Breast epithelium (tissue), 4 donors: ENCODE results near the gene ADPRM. TPM values are rescaled to one million over a fixed set of nuclear protein-coding genes. Genes with fewer than 3 reads are reported as not detected.
"Not testable (repeated sequence)": the region's sequence is repeated elsewhere in the genome, so short reads cannot be mapped to it uniquely, and the experiment has no call there.

Source experiments
- DNase-seq, 2 donors: peaks; one replicate each; pipeline ENCODE4 v3.0.0-alpha.2; 2019; ENCODE audit warnings: low spot score in 2 of 2
- H3K27ac ChIP-seq, 2 donors: fragments of 200-600 bp; sonication (generic) in 1 of 2; one replicate each; pipeline ENCODE4 v1.5.1; 2016 to 2019; ENCODE audit warnings: mild to moderate bottlenecking in 1 of 2
- H3K27me3 ChIP-seq, 2 donors: fragments of 200-600 bp; sonication (generic) in 1 of 2; one replicate each; pipeline versions ENCODE4 v1.5.1 to v1.6.0; 2017 to 2019; ENCODE audit warnings: control low read depth in 1 of 2, mild to moderate bottlenecking in 1 of 2
- H3K36me3 ChIP-seq: fragments of 200-600 bp; one replicate; pipeline ENCODE4 v1.5.1; 2019
- H3K4me1 ChIP-seq, 2 donors: fragments of 200-600 bp; sonication (generic); one replicate each; pipeline ENCODE4 v1.5.1; 2016 to 2019; ENCODE audit warnings: control low read depth in 1 of 2
- H3K4me3 ChIP-seq, 3 donors: fragments of 200-600 bp; sonication (generic); 1 replicate in 2 of 3; 2 replicates in 1 of 3; pipeline ENCODE4 v1.5.1; 2016 to 2019; ENCODE audit warnings: mild to moderate bottlenecking in 3 of 3, moderate library complexity in 2 of 3
- H3K9me3 ChIP-seq, 2 donors: fragments of 200-600 bp; sonication (generic) in 1 of 2; one replicate each; pipeline ENCODE4 v1.5.1; 2016 to 2019; ENCODE audit warnings: control low read depth in 1 of 2
- CTCF ChIP-seq, 3 donors: fragments of 450-650 bp; IDR thresholded peaks; one replicate each; pipeline ENCODE4 v1.5.1; 2016 to 2017; ENCODE audit warnings: antibody characterized with exemption in 3 of 3, mild to moderate bottlenecking in 3 of 3, moderate library complexity in 3 of 3
- POLR2A ChIP-seq: fragments of 450-650 bp; IDR thresholded peaks from one replicate; pipeline ENCODE4 v1.6.1; 2016; ENCODE audit warnings: antibody characterized with exemption, mild to moderate bottlenecking, moderate library complexity
- POLR2AphosphoS5 ChIP-seq, 3 donors: sonication (generic); formaldehyde crosslinking; IDR thresholded peaks; one replicate each; pipeline ENCODE4 v1.6.1; 2017; ENCODE audit warnings: antibody characterized with exemption in 3 of 3
- intact Hi-C: fragments of 100-400 bp; cut with DNase I; formaldehyde crosslinking; loops from one replicate; pipeline ENCODE4 v1.15.1; 2023; ENCODE audit warnings: low total_unique reads
- total RNA-seq, 3 donors: library from RNA; depleted of rRNA; stranded (reverse); fragments of >200 nt; gene quantifications; one replicate each; pipeline ENCODE4 v1.1.0, GENCODE V29; 2016

ADPRM gene
- total RNA-seq, 3 donors from 2014 or later, result 15.2 to 31.0 (median 24.6) TPM

- Histone ChIP-seq H3K9me3 (no peaks in the 10 kb centered on the region), H3K27me3 (no peaks in the 10 kb centered on the region), H3K4me3 (no peak overlapping the region), H3K27ac (no peak overlapping the region), H3K4me1 (no peaks in the 10 kb centered on the region), H3K36me3 (no peaks in the 10 kb centered on the region)
- intact Hi-C loops, result no loop called here
- TF ChIP-seq CTCF (IDR thresholded peaks at IDR 0.05) (no peak), POLR2AphosphoS5 (IDR thresholded peaks at IDR 0.05) (no peak), POLR2A (no peak)
- no peak for DNase-seq
Observed at GRCh38 chr17:10727192-10727591, 29.8 kb downstream of the ADPRM start.

GRCh38 chr17:10728331-10728892 is 31.0 kb downstream of the ADPRM start:
- H3K27me3 ChIP-seq, result no peaks in the 10 kb centered on the region
- no peaks in the 10 kb centered on the region for H3K36me3 ChIP-seq
- peak overlapping the region in 1 of 2 donors; percentile 99 for H3K27ac ChIP-seq
- intact Hi-C loops, result no loop called here
- no peak for TF ChIP-seq CTCF (IDR thresholded peaks at IDR 0.05)
- no peak for TF ChIP-seq POLR2A
- TF ChIP-seq POLR2AphosphoS5 (IDR thresholded peaks at IDR 0.05), result no peak
- no peaks in the 10 kb centered on the region for H3K4me1 ChIP-seq
- H3K4me3 ChIP-seq, result no peak overlapping the region
- H3K9me3 ChIP-seq, result no peaks in the 10 kb centered on the region
- DNase-seq, result no peak

GRCh38 chr17:10729334-10730193 is 32.2 kb downstream of the ADPRM start, which contains the start of gene TMEM220:
TMEM220 (minus strand) TSS chr17:10730023; CDS start chr17:10729851, 172 bp downstream.
- peak; percentile 68 to 73 for DNase-seq
- H3K9me3 ChIP-seq, result no peaks in the 10 kb centered on the region
- intact Hi-C loops, result loop anchor here (10.0 kb wide), 1 partner anchor 115 kb away; no protein-coding TSS in a partner anchor
- peak; percentile 39 for TF ChIP-seq POLR2A
- peak in 1 of 3 donors; percentile 11 for TF ChIP-seq CTCF (IDR thresholded peaks at IDR 0.05)
- TF ChIP-seq POLR2AphosphoS5 (IDR thresholded peaks at IDR 0.05), result peak; percentile 71 to 87 (median 85)
- peak within 1 kb of the TSS; percentile 91 to 99 for H3K27ac ChIP-seq
- H3K4me1 ChIP-seq, result no peaks in the 10 kb centered on the region
- no peaks in the 10 kb centered on the region for H3K27me3 ChIP-seq
- H3K4me3 ChIP-seq, result peak within 1 kb of the TSS; percentile 48 to 94 (median 76)
- H3K36me3 ChIP-seq, result no peaks in the 10 kb centered on the region

- intact Hi-C loops, result loop anchor here (10.0 kb wide), 1 partner anchor 115 kb away; no protein-coding TSS in a partner anchor
- DNase-seq, H3K9me3 ChIP-seq, H3K27me3 ChIP-seq, H3K36me3 ChIP-seq, H3K4me1 ChIP-seq: not testable (repeated sequence)
- peak overlapping the region; percentile 91 to 99 for H3K27ac ChIP-seq
- H3K4me3 ChIP-seq, result peak overlapping the region; percentile 48 to 94 (median 76)
Observed at GRCh38 chr17:10730247-10730646, 32.9 kb downstream of the ADPRM start.

- DNase-seq, result no peak
- Histone ChIP-seq H3K36me3 (no peaks in the 10 kb centered on the region), H3K27ac (no peak overlapping the region), H3K27me3 (no peaks in the 10 kb centered on the region), H3K4me3 (no peak overlapping the region), H3K4me1 (no peaks in the 10 kb centered on the region), H3K9me3 (no peaks in the 10 kb centered on the region)
- intact Hi-C loops, result loop anchor here (10.0 kb wide), 1 partner anchor 113 kb away; no protein-coding TSS in a partner anchor
- no peak for TF ChIP-seq POLR2AphosphoS5 (IDR thresholded peaks at IDR 0.05)
Observed at GRCh38 chr17:10731408-10731879, 34.0 kb downstream of the ADPRM start.

- not testable (repeated sequence) for H3K4me1 ChIP-seq, H3K27me3 ChIP-seq, H3K36me3 ChIP-seq, H3K9me3 ChIP-seq, DNase-seq, H3K4me3 ChIP-seq, H3K27ac ChIP-seq
- intact Hi-C loops, result loop anchor here (10.0 kb wide), 1 partner anchor 113 kb away; no protein-coding TSS in a partner anchor
Observed at GRCh38 chr17:10732121-10732520, 34.7 kb downstream of the ADPRM start.
